C4-2B (cell line): ENCODE measurements around the gene HCFC1.

ENCODE experiments used
- H3K27ac ChIP-seq: fragments of 450-650 bp; 2 replicates; pipeline ENCODE4 v1.5.1; 2017
- ZFX ChIP-seq: fragments of 450-650 bp; IDR thresholded peaks from 2 replicates; pipeline ENCODE4 v1.6.1; 2017
- TF ChIP-seq, protein P1 (sequence below): fragments of 450-650 bp; conservative IDR thresholded peaks from 2 replicates; pipeline ENCODE4 v1.5.1; 2017; ENCODE audit warnings: mild to moderate bottlenecking

The HCFC1 gene

DNA sequence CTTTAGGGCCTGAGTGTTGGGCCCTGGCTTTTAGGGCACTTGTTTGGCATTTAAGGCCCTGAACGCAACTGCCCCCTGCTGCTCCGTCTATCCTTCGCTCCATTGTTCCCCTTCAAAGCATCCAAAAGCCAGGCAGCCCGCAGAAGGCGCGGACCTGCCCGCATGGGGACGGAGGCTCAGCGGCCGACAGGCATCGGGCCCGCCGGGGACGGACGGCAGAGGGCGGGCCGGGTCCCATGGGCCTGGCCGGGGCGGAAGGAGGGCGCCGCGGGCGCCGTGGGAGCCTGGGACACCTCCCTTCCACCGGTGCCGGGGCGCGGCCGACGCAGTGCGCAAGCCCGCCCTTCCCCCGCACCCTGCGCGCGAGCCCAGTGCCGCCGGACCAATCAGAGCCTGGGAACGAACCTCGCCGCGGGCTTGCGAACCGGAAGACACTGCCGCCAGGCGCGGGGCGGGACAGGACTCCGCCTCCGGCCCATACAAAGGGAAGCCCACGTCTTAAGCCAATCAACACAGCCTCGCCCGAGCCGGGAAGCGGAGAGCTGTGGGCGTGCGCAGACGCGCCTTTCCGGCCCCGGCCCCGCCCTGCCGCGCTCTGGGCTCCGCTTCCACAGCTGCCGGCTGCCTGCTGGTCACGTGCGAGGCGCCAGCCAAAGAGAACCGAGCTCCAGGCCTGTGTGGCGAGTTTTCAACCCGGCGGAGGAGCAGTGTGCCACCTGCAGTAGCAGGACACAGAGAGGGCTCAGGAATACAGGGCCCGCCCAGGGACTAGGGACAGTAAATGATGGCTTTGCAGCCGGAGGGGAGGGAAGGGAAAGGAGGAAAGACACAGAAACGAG, 43.5 kb downstream of the HCFC1 start:
- TF ChIP-seq, protein P1, sequence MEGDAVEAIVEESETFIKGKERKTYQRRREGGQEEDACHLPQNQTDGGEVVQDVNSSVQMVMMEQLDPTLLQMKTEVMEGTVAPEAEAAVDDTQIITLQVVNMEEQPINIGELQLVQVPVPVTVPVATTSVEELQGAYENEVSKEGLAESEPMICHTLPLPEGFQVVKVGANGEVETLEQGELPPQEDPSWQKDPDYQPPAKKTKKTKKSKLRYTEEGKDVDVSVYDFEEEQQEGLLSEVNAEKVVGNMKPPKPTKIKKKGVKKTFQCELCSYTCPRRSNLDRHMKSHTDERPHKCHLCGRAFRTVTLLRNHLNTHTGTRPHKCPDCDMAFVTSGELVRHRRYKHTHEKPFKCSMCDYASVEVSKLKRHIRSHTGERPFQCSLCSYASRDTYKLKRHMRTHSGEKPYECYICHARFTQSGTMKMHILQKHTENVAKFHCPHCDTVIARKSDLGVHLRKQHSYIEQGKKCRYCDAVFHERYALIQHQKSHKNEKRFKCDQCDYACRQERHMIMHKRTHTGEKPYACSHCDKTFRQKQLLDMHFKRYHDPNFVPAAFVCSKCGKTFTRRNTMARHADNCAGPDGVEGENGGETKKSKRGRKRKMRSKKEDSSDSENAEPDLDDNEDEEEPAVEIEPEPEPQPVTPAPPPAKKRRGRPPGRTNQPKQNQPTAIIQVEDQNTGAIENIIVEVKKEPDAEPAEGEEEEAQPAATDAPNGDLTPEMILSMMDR: peak; percentile 29
- peak; percentile 50 for TF ChIP-seq ZFX
- peak overlapping the region; percentile 92 for H3K27ac ChIP-seq

DNA sequence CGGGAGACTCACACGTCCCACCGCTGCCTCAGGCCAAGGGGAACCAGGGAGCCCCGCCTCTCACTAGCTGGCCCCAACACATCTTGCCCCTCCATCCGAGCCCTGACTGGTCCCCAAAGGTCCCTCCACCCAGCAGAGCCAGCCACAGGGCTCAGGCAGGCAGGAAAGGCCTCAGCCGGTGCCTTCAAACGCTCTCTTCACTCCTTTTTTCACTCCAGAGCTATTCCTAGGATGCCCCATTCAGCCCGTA, 44.0 kb downstream of the HCFC1 start:
- H3K27ac ChIP-seq: peak overlapping the region; percentile 92
- TF ChIP-seq ZFX: no peak
- TF ChIP-seq, protein P1: no peak

DNA sequence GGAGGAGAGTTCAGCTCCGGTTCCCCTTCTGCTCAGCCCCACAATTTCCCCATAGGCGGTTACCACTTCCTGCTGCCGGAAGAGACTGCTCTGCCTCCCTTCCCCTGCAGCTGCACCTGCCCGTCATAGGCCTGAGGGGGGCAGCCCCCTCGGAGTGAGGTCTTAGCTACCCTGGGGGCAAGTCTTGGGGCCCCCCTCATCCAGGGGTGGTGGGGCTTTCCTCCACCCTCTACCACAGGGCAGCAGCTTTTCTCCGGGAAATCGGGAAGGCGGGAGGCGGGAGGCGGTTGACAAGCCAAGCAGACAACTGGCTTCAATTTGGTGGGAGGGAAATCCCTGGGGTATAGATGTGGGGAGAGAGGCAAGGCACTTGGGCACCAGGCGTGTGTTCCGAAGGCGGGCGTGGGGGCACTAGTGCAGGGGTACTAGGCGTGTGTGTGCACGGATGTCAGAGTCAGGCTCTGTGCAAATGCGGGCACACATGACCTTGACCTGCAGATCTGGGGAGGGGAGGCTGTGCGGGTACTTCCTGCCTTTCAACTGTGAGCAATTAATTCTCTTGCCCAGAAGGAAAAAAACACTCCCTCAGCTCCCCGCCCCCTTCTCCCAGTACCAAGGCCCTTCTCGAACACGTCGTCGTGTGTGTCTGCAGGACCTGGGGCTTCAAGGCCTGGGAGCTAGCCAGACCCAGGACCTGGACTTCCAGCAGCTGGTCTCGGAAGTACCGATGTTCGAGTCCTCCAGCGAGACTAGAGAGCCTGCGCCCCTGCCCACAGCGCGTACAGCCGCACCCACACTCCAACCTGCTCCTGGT, 44.6 kb downstream of the HCFC1 start:
- H3K27ac ChIP-seq: peak overlapping the region; percentile 92
- no peak for TF ChIP-seq ZFX
- TF ChIP-seq, protein P1: no peak

DNA sequence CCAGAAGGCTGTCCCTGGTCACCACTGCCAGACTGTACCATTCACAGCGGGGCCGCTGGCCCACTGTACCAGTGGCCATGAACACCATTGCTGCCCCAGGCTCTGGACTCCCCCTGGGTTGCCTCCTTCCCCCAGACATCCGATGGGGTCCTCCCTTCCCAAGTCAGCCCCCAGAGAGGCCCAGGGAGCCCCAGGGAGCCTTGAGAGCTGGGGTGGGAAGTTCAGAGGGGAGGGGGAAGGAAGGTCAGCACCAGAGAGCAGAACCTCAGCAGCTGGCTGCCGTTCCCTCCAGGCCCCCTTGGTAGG, 45.1 kb downstream of the HCFC1 start:
- peak overlapping the region; percentile 92 for H3K27ac ChIP-seq

DNA sequence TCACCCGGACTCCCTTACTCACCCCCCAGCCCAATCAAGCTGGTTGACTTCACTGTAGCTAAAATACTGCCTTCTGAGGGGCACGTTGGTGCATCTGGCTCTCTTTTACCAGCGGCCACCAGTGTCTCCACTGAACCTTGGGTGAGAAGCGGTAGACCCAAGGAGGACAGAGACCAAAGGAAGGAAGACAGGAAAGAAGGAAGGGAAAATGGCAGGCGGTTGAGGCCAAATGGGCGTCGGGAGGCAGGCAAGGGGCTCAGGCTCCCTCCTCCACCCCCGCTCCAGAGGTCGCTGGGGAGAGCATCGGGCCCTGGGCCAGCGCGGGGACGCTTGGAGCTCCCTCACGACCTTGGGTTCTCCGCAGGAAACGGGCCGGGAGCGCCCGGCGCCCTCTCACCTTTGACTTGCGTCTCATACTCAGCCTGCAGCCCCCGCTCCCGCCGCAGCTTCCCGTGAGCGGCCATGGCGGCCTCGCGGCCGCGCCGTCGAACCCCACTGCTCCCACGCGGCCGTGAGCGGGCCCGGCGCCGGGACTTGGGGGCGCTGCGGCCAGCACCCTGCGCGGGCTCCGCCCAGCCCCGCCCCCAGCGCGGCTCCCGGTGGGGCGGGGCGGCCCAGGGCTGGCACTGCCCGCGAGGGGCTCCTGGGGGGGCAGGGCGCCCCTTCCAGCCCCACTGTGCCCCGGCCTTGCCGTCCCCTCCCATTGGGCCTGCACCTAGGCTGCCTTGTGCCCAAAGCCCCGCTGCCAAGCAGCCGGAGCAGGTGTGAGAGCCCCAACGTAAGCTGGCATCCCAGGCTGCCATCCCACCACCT, 45.7 kb downstream of the HCFC1 start, which contains the start of gene ARHGAP4:
Gene ARHGAP4 (minus strand): TSS at position 526 of the 813 bp plus-strand sequence. CDS start 62 bp downstream, at position 464.
- H3K27ac ChIP-seq: peak within 1 kb of the TSS; percentile 92
- TF ChIP-seq, protein P1: no peak
- no peak for TF ChIP-seq ZFX

More for the DNA sequence above, 45.1 kb downstream of the HCFC1 start:
- no peak for TF ChIP-seq ZFX
- TF ChIP-seq, protein P1: no peak

DNA sequence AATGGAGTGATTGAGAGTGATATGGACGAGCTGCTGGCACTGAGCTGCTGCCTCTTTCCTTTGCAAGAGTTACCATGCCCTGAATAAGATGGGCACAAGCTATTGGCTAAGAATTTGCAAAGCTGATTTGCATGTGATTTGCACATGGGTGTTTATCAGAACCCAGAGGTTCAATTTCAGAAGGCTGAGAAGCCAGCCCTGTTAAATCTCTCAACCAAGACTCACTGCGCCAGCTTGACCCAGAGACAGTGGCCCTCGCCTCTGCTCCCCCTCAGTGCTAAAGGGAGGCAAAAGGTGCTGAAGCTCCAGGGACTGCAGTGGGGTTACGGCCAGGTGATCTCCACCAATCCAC, 46.3 kb downstream of the HCFC1 start:
- TF ChIP-seq ZFX: no peak
- TF ChIP-seq, protein P1: no peak
- no peak overlapping the region for H3K27ac ChIP-seq
